ENCODE data around the gene YAP1. TPM values are rescaled to one million over a fixed set of nuclear protein-coding genes. Genes with fewer than 3 reads are reported as not detected.
A peak's percentile ranks its signal among the peaks of the same experiment; 100 is the strongest.

YAP1 gene
- polyA plus RNA-seq, 3 donors = not detected

DNA sequence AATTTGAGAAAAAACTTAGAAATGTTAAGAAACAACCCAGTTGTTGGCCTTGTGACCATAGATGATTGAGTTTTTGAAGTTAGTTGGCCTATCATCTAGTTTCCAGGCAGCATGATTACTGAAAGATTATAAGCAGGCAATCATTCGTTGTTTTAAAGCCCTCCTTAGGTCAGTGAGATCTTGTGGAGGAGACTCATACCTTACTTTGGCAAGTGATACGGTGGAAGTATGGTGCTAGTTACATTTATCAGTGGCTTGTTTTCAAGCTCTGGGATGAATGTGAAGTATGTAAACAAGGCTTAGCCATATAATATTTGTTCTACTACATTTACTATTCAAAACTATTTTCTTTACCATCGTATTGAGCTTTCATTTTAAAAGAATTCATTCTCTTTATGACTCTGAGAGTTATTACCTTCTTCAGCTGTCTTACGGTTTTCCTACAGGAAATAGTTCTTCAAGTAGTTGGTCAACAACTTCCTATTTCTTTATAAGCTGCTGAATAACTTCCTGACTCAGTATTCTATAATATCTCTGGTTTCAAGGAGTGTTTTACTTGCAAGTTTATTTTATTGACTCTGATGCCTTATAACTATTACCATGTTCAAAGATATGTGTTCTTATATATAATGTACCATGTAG, 7.3 kb downstream of the YAP1 start:
- Histone ChIP-seq H3K79me2 (ENCODE audit: insufficient read depth, low read length) (no peaks in the 10 kb centered on the region), H3K4me2 (replicated peaks; ENCODE audit: extremely low read depth, low read length, poor library complexity, severe bottlenecking) (no peak overlapping the region), H3K27ac (ENCODE audit: low read depth in 1 of 2, low read length in 2 of 2) (no peak overlapping the region), H3K27me3 (ENCODE audit: control insufficient read depth in 2 of 2, insufficient read depth in 2 of 2, low read length in 2 of 2) (peaks cover 84 to 97% of the 10 kb centered on the region in 2 donors), H3K9ac (ENCODE audit: insufficient read depth, low read length, poor library complexity, severe bottlenecking) (no peak overlapping the region), H3K9me3 (replicated peaks in 1 of 2; ENCODE audit: control insufficient read depth in 1 of 2, insufficient read depth in 1 of 2, low read length in 2 of 2) (peaks cover 2 to 4% of the 10 kb centered on the region in 2 donors), H3K4me3 (replicated peaks in 1 of 3; ENCODE audit: low read depth in 2 of 3, low read length in 3 of 3) (no peak overlapping the region), H2AFZ (ENCODE audit: insufficient read depth, low read depth, low read length, poor library complexity, severe bottlenecking) (no peak overlapping the region), H4K20me1 (ENCODE audit: insufficient read depth, low read length) (no peaks in the 10 kb centered on the region), H3K4me1 (ENCODE audit: control insufficient read depth in 1 of 2, insufficient read depth in 2 of 2, low read length in 2 of 2) (no peaks in the 10 kb centered on the region), H3K36me3 (replicated peaks in 1 of 2; ENCODE audit: control insufficient read depth in 1 of 2, insufficient read depth in 2 of 2, low read length in 2 of 2) (no peaks in the 10 kb centered on the region)
- H3K4me3 Mint-ChIP-seq = peak overlapping the region in 1 of 2 donors; percentile 67
- H3K9me3 Mint-ChIP-seq = peaks cover 0 to 6% (median under 1%) of the 10 kb centered on the region in 7 donors
- TF ChIP-seq, protein P1, sequence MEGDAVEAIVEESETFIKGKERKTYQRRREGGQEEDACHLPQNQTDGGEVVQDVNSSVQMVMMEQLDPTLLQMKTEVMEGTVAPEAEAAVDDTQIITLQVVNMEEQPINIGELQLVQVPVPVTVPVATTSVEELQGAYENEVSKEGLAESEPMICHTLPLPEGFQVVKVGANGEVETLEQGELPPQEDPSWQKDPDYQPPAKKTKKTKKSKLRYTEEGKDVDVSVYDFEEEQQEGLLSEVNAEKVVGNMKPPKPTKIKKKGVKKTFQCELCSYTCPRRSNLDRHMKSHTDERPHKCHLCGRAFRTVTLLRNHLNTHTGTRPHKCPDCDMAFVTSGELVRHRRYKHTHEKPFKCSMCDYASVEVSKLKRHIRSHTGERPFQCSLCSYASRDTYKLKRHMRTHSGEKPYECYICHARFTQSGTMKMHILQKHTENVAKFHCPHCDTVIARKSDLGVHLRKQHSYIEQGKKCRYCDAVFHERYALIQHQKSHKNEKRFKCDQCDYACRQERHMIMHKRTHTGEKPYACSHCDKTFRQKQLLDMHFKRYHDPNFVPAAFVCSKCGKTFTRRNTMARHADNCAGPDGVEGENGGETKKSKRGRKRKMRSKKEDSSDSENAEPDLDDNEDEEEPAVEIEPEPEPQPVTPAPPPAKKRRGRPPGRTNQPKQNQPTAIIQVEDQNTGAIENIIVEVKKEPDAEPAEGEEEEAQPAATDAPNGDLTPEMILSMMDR (IDR thresholded peaks at IDR 0.05) = no peak
- peaks cover 2% of the 10 kb centered on the region for H3K4me1 Mint-ChIP-seq
- H3K27ac Mint-ChIP-seq = no peak overlapping the region
- H3K36me3 Mint-ChIP-seq = no peaks in the 10 kb centered on the region
- DNase-seq = no peak
- WGBS (ENCODE audit: insufficient coverage) = no CpG with 5 or more reads among the region's 4 CpGs
- H3K27me3 Mint-ChIP-seq (ENCODE audit: low read depth in 3 of 3) = peaks cover 80 to 87% (median 84%) of the 10 kb centered on the region in 3 donors
- intact Hi-C loops (cut with micrococcal nuclease) = no loop called here

DNA sequence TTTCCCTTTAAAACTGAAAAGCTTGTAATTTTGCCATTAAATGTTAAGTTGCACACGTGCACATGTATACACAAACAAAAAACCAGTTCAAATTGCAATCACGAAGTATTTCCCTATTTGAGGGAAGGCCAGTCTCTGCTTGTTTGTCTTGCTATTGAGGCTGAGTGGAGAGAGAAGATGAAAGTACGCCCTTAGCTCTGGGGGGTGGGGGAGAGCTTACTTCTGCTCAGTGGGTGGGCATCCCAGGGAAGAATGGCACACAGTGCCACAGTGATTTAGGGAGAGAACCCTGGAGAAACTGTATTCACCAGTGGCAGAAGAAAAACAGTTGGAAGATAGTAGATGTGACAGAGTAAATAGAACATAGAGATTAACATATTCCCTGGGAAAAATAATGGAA, 8.7 kb downstream of the YAP1 start:
- Histone ChIP-seq H3K4me3 (replicated peaks in 1 of 3; ENCODE audit: low read depth in 2 of 3, low read length in 3 of 3) (no peak overlapping the region), H3K27me3 (ENCODE audit: control insufficient read depth in 2 of 2, insufficient read depth in 2 of 2, low read length in 2 of 2) (peaks cover 70 to 91% of the 10 kb centered on the region in 2 donors), H4K20me1 (ENCODE audit: insufficient read depth, low read length) (no peaks in the 10 kb centered on the region), H3K4me1 (ENCODE audit: control insufficient read depth in 1 of 2, insufficient read depth in 2 of 2, low read length in 2 of 2) (no peaks in the 10 kb centered on the region), H3K9ac (ENCODE audit: insufficient read depth, low read length, poor library complexity, severe bottlenecking) (no peak overlapping the region), H3K27ac (ENCODE audit: low read depth in 1 of 2, low read length in 2 of 2) (no peak overlapping the region), H3K9me3 (replicated peaks in 1 of 2; ENCODE audit: control insufficient read depth in 1 of 2, insufficient read depth in 1 of 2, low read length in 2 of 2) (peaks cover 3% of the 10 kb centered on the region in 2 donors), H3K36me3 (replicated peaks in 1 of 2; ENCODE audit: control insufficient read depth in 1 of 2, insufficient read depth in 2 of 2, low read length in 2 of 2) (no peaks in the 10 kb centered on the region), H2AFZ (ENCODE audit: insufficient read depth, low read depth, low read length, poor library complexity, severe bottlenecking) (no peak overlapping the region), H3K4me2 (replicated peaks; ENCODE audit: extremely low read depth, low read length, poor library complexity, severe bottlenecking) (no peak overlapping the region), H3K79me2 (ENCODE audit: insufficient read depth, low read length) (no peaks in the 10 kb centered on the region)
- Mint-ChIP-seq H3K4me3 (peak overlapping the region in 1 of 2 donors; percentile 22), H3K4me1 (peaks cover 2% of the 10 kb centered on the region), H3K27me3 (ENCODE audit: low read depth in 3 of 3) (peaks cover 84 to 89% (median 88%) of the 10 kb centered on the region in 3 donors), H3K27ac (no peak overlapping the region), H3K36me3 (no peaks in the 10 kb centered on the region), H3K9me3 (peaks cover 0 to 16% (median 12%) of the 10 kb centered on the region in 7 donors)
- intact Hi-C loops (cut with micrococcal nuclease) = no loop called here
- DNase-seq = no peak
- TF ChIP-seq, protein P1 (IDR thresholded peaks at IDR 0.05) = no peak
- no CpG with 5 or more reads among the region's 3 CpGs for WGBS (ENCODE audit: insufficient coverage)

Measured in CD14-positive monocyte (primary cell).